K562 (cell line): ENCODE results near the gene UBE2Q1. TPM values are rescaled to one million over a fixed set of nuclear protein-coding genes. Genes with fewer than 3 reads are reported as not detected.

Source experiments
- FOXK1 ChIP-seq: sonication (generic); formaldehyde crosslinking; IDR thresholded peaks from 2 replicates; pipeline ENCODE4 v1.8.0; 2022; ENCODE audit warnings: missing genetic modification reagents, mild to moderate bottlenecking, borderline replicate concordance
- FOXK2 ChIP-seq, 2 experiments: fragments of 450-650 bp; IDR thresholded peaks in 1 of 2; conservative IDR thresholded peaks in 1 of 2; 2 replicates each; pipeline ENCODE4 v1.6.1; 2016; ENCODE audit warnings: low read depth in 2 of 2, mild to moderate bottlenecking in 1 of 2
- HSF4 ChIP-seq: fragments of 250-450 bp; sonication (Bioruptor Pico); IDR thresholded peaks from 2 replicates; pipeline ENCODE4 v2.1.2; 2022; ENCODE audit warnings: mild to moderate bottlenecking, moderate library complexity, borderline replicate concordance
- KAT2B ChIP-seq: IDR thresholded peaks from one replicate; pipeline ENCODE4 v1.6.1; 2012; ENCODE audit warnings: low read depth, mild to moderate bottlenecking, control low read depth, inconsistent platforms, low read length, moderate library complexity
- MEF2A ChIP-seq: IDR thresholded peaks from 2 replicates; pipeline ENCODE4 v1.6.1; 2011; ENCODE audit warnings: low read depth, mild to moderate bottlenecking, low read length, moderate library complexity; ENCODE audit not compliant: control insufficient read depth
- NFATC3 ChIP-seq: fragments of 450-650 bp; IDR thresholded peaks from 2 replicates; pipeline ENCODE4 v1.6.1; 2017; ENCODE audit warnings: mild to moderate bottlenecking
- NONO ChIP-seq, 2 experiments: fragments of 200-400 bp in 1 of 2; fragments of 450-650 bp in 1 of 2; formaldehyde crosslinking in 1 of 2; IDR thresholded peaks; 2 replicates each; pipeline ENCODE4 v1.6.1; 2017; ENCODE audit warnings: low read depth in 2 of 2, mild to moderate bottlenecking in 2 of 2, moderate library complexity in 2 of 2, low read length in 1 of 2
- PHB2 ChIP-seq: fragments of 450-650 bp; IDR thresholded peaks from 2 replicates; pipeline ENCODE4 v1.6.1; 2017; ENCODE audit warnings: low read depth
- PYGO2 ChIP-seq: fragments of 450-650 bp; IDR thresholded peaks from 2 replicates; pipeline ENCODE4 v1.6.1; 2016; ENCODE audit warnings: mild to moderate bottlenecking, missing genetic modification characterization, moderate library complexity, missing compliant biosample characterization
- RAD51 ChIP-seq: fragments of 450-650 bp; IDR thresholded peaks from 2 replicates; pipeline ENCODE4 v1.7.1; 2016; ENCODE audit warnings: low read depth, mild to moderate bottlenecking, borderline replicate concordance
- RBM34 ChIP-seq: fragments of 200-400 bp; formaldehyde crosslinking; IDR thresholded peaks from 2 replicates; pipeline ENCODE4 v1.6.1; 2018; ENCODE audit warnings: low read length, borderline replicate concordance; ENCODE audit not compliant: insufficient read depth
- RFX5 ChIP-seq: IDR thresholded peaks from 2 replicates; pipeline ENCODE4 v1.6.1; 2011; ENCODE audit warnings: low read depth, mild to moderate bottlenecking, improper control_type of control experiment, low read length
- RREB1 ChIP-seq: fragments of 250-450 bp; sonication (Bioruptor Pico); IDR thresholded peaks from 2 replicates; pipeline ENCODE4 v1.4.0; 2020
- TAF15 ChIP-seq: fragments of 200-400 bp; formaldehyde crosslinking; IDR thresholded peaks from 2 replicates; pipeline ENCODE4 v1.6.1; 2017; ENCODE audit warnings: mild to moderate bottlenecking, low read depth, low read length, moderate library complexity
- polyA plus RNA-seq, 8 experiments: library from polyadenylated mRNA; depleted of rRNA in 4 of 8; stranded (reverse) in 5 of 8; unstranded in 3 of 8; fragments of >200 nt; fragmentation: Nextera tagmentation in 2 of 8; fragmentation: Illumina TruSeq in 1 of 8; extraction: Ambion mirVana in 2 of 8; extraction: Trizol in 1 of 8; gene quantifications; 2 replicates each; pipeline versions ENCODE4 v1.2.1 to v1.2.3, GENCODE V29; 2011 to 2014; ENCODE audit warnings: inconsistent platforms in 1 of 8, missing spikeins in 1 of 8
- total RNA-seq, 7 experiments: library from RNA; depleted of rRNA in 6 of 7; stranded (reverse); fragments of >200 nt in 6 of 7; fragmentation: Illumina TruSeq in 2 of 7; extraction: Trizol in 2 of 7; gene quantifications; 2 replicates each; pipeline versions ENCODE4 v1.2.1 to v1.2.3, GENCODE V29; 2011 to 2021; ENCODE audit warnings: low replicate concordance in 1 of 7
- TF ChIP-seq, protein P1 (sequence below): fragments of 450-650 bp; formaldehyde crosslinking; conservative IDR thresholded peaks from 2 replicates; pipeline ENCODE4 v1.4.0; 2022; ENCODE audit warnings: mild to moderate bottlenecking, missing genetic modification characterization
- TF ChIP-seq, protein P2 (sequence below): fragments of 250-450 bp; sonication (Bioruptor Pico); IDR thresholded peaks from 2 replicates; pipeline ENCODE4 v1.8.0; 2021; ENCODE audit warnings: mild to moderate bottlenecking, moderate library complexity
- TF ChIP-seq, protein P3 (sequence below): sonication (generic); formaldehyde crosslinking; IDR thresholded peaks from 2 replicates; pipeline ENCODE4 v1.8.0; 2022; ENCODE audit warnings: mild to moderate bottlenecking, missing genetic modification reagents

The UBE2Q1 gene
- total and polyA plus RNA-seq, 9 of the 15 experiments (the other 6 are each of a cell fraction or from before 2014, with no cell fraction given), result 8.0 to 58.8 (median 27.6) TPM

GRCh38 chr1:154558720-154559465 is 431 bp upstream of the UBE2Q1 start (continued):
- TF ChIP-seq RREB1 (CRISPR knock-in tag) (no peak), RAD51 (peak; percentile 100), MEF2A (no peak), KAT2B (no peak), FOXK1 (CRISPR knock-in tag) (peak; percentile 84), NFATC3 (no peak), FOXK2 (conservative IDR thresholded peaks at IDR 0.05 in 1 of 2, IDR thresholded peaks at IDR 0.05 in 1 of 2; ENCODE audit: low read depth in 2 of 2) (peak; percentile 78 to 94; a peak in 3 of 4 replicates), HSF4 (CRISPR knock-in tag) (no peak), NONO (IDR thresholded peaks at IDR 0.05; ENCODE audit: low read depth in 2 of 2, low read length in 1 of 2) (no peak), TAF15 (no peak), RFX5 (no peak), RBM34 (no peak), PYGO2 (tag) (no peak), PHB2 (no peak)
- TF ChIP-seq, protein P1, sequence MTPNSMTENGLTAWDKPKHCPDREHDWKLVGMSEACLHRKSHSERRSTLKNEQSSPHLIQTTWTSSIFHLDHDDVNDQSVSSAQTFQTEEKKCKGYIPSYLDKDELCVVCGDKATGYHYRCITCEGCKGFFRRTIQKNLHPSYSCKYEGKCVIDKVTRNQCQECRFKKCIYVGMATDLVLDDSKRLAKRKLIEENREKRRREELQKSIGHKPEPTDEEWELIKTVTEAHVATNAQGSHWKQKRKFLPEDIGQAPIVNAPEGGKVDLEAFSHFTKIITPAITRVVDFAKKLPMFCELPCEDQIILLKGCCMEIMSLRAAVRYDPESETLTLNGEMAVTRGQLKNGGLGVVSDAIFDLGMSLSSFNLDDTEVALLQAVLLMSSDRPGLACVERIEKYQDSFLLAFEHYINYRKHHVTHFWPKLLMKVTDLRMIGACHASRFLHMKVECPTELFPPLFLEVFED (CRISPR knock-in tag), result no peak
- TF ChIP-seq, protein P2, sequence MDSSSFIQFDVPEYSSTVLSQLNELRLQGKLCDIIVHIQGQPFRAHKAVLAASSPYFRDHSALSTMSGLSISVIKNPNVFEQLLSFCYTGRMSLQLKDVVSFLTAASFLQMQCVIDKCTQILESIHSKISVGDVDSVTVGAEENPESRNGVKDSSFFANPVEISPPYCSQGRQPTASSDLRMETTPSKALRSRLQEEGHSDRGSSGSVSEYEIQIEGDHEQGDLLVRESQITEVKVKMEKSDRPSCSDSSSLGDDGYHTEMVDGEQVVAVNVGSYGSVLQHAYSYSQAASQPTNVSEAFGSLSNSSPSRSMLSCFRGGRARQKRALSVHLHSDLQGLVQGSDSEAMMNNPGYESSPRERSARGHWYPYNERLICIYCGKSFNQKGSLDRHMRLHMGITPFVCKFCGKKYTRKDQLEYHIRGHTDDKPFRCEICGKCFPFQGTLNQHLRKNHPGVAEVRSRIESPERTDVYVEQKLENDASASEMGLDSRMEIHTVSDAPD, result no peak
- TF ChIP-seq, protein P3, sequence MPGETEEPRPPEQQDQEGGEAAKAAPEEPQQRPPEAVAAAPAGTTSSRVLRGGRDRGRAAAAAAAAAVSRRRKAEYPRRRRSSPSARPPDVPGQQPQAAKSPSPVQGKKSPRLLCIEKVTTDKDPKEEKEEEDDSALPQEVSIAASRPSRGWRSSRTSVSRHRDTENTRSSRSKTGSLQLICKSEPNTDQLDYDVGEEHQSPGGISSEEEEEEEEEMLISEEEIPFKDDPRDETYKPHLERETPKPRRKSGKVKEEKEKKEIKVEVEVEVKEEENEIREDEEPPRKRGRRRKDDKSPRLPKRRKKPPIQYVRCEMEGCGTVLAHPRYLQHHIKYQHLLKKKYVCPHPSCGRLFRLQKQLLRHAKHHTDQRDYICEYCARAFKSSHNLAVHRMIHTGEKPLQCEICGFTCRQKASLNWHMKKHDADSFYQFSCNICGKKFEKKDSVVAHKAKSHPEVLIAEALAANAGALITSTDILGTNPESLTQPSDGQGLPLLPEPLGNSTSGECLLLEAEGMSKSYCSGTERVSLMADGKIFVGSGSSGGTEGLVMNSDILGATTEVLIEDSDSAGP (CRISPR knock-in tag), result no peak
